K562 (cell line): Measurements from ENCODE around the gene ZNRF3. TPM values are rescaled to one million over a fixed set of nuclear protein-coding genes. Genes with fewer than 3 reads are reported as not detected.

Experiments used
- ATAC-seq: fragments of 200-7000 bp; cut with Tn5 transposase; 3 replicates; pipeline ENCODE4 v1.9.1; 2020; ENCODE audit warnings: moderate library complexity
- BruUV-seq: library from RNA; stranded (reverse); fragments of 400-500 nt; replicated peaks from 2 replicates; lab custom pipeline; 2021; lab: Mats Ljungman, UMichigan
- CTCF ChIA-PET: fragments of 300-600 bp; formaldehyde crosslinking; extraction: SDS; loops from one replicate; lab custom pipeline; 2021; ENCODE audit warnings: low intra/inter-chr PET ratio; lab: Yijun Ruan, JAX
- POLR2A ChIA-PET: fragments of 300-600, 350-650 bp; sonication (Branson Sonifier 250); formaldehyde crosslinking; extraction: SDS; loops from one replicate; lab custom pipeline; 2021; ENCODE audit warnings: antibody characterized with exemption, inconsistent platforms; lab: Yijun Ruan, JAX
- DNase-seq, 4 experiments: peaks; one replicate each; pipeline versions ENCODE4 v3.0.0 to v3.0.0-alpha.2; 2011 to 2018; ENCODE audit warnings: low spot score in 3 of 4, mixed read lengths in 3 of 4; ENCODE audit errors: extremely low read depth in 1 of 4
- FAIRE-seq: peaks from 2 replicates; lab custom pipeline; 2011; peaks lifted over from hg19 to GRCh38; lab: Jason Lieb, UNC
- H2AFZ ChIP-seq: 2 replicates; pipeline ENCODE4 v1.6.0; 2011; ENCODE audit warnings: low read depth, low read length, control low read depth, inconsistent platforms
- H3K27ac ChIP-seq: fragments of 200-600 bp; 3 replicates; pipeline ENCODE4 v1.8.0; 2011; ENCODE audit warnings: low read depth, mild to moderate bottlenecking, control low read depth, inconsistent platforms, low read length, moderate library complexity, mixed read lengths; ENCODE audit errors: extremely low read depth
- H3K27me3 ChIP-seq, 2 experiments: fragments of 300-600 bp in 1 of 2; 2 replicates in 1 of 2; 3 replicates in 1 of 2; pipeline versions ENCODE4 v1.6.0 to v1.8.0; 2011; ENCODE audit warnings: inconsistent platforms in 2 of 2, low read length in 2 of 2, mild to moderate bottlenecking in 1 of 2, mixed read lengths in 1 of 2, moderate library complexity in 1 of 2; ENCODE audit not compliant: control insufficient read depth in 2 of 2, insufficient read depth in 2 of 2
- H3K36me3 ChIP-seq: fragments of 300-600 bp; 3 replicates; pipeline ENCODE4 v1.8.0; 2011; ENCODE audit warnings: mild to moderate bottlenecking, low read length, inconsistent platforms; ENCODE audit not compliant: control insufficient read depth, insufficient read depth
- H3K4me1 ChIP-seq, 2 experiments: fragments of 200-600 bp in 1 of 2; replicated peaks in 1 of 2; 2 replicates in 1 of 2; 3 replicates in 1 of 2; pipeline versions ENCODE4 v1.5.1 to v1.8.0; 2011; ENCODE audit warnings: inconsistent platforms in 2 of 2, low read length in 2 of 2, mild to moderate bottlenecking in 1 of 2, mixed read lengths in 1 of 2, moderate library complexity in 1 of 2; ENCODE audit not compliant: control insufficient read depth in 2 of 2, insufficient read depth in 2 of 2
- H3K4me2 ChIP-seq: 2 replicates; pipeline ENCODE4 v1.6.1; 2011; ENCODE audit warnings: low read length, control low read depth, inconsistent platforms, mixed read lengths; ENCODE audit not compliant: insufficient read depth
- H3K4me3 ChIP-seq: fragments of 200-600 bp; sonication (generic), shearing (Covaris generic); 2 replicates; pipeline ENCODE4 v1.5.1; 2016; ENCODE audit warnings: control low read depth, inconsistent platforms
- H3K79me2 ChIP-seq: fragments of 200-600 bp; 3 replicates; pipeline ENCODE4 v1.8.0; 2011; ENCODE audit warnings: low read length, inconsistent platforms; ENCODE audit not compliant: control insufficient read depth, insufficient read depth
- H3K9ac ChIP-seq, 2 experiments: 2 replicates each; pipeline versions ENCODE4 v1.6.0 to v1.6.1; 2011; ENCODE audit warnings: low read depth in 2 of 2, low read length in 2 of 2, control low read depth in 1 of 2, inconsistent platforms in 1 of 2, mild to moderate bottlenecking in 1 of 2, mixed read lengths in 1 of 2; ENCODE audit not compliant: insufficient read depth in 1 of 2
- H3K9me1 ChIP-seq: one replicate; pipeline ENCODE4 v1.6.0; 2011; ENCODE audit warnings: inconsistent platforms, mild to moderate bottlenecking, low read length, moderate library complexity; ENCODE audit not compliant: control insufficient read depth, insufficient read depth
- H3K9me3 ChIP-seq: replicated peaks from 2 replicates; pipeline ENCODE4 v1.5.1; 2011; ENCODE audit warnings: low read depth, low read length, inconsistent platforms; ENCODE audit not compliant: control insufficient read depth, insufficient read depth
- H4K20me1 ChIP-seq: replicated peaks from 2 replicates; pipeline ENCODE4 v1.6.1; 2011; ENCODE audit warnings: low read length, inconsistent platforms, mixed read lengths; ENCODE audit not compliant: control insufficient read depth, insufficient read depth
- NR2C1 ChIP-seq, 2 experiments: fragments of 450-650 bp; IDR thresholded peaks; 2 replicates each; pipeline ENCODE4 v1.6.1; 2017; ENCODE audit warnings: mild to moderate bottlenecking in 2 of 2, antibody characterized with exemption in 1 of 2, inconsistent platforms in 1 of 2, missing compliant biosample characterization in 1 of 2, missing genetic modification characterization in 1 of 2
- NR2C2 ChIP-seq, 2 experiments: fragments of 200-800 bp in 1 of 2; sonication (Bioruptor generic) in 1 of 2; sonication (generic) in 1 of 2; formaldehyde crosslinking in 1 of 2; IDR thresholded peaks; 2 replicates each; pipeline versions ENCODE4 v1.6.1 to v1.8.0; 2016 to 2022; ENCODE audit warnings: mild to moderate bottlenecking in 1 of 2, missing compliant biosample characterization in 1 of 2, missing genetic modification characterization in 1 of 2, missing genetic modification reagents in 1 of 2
- RBM25 ChIP-seq: fragments of 200-400 bp; formaldehyde crosslinking; IDR thresholded peaks from 2 replicates; pipeline ENCODE4 v1.6.1; 2018; ENCODE audit warnings: low read length, low read depth, moderate library complexity; ENCODE audit not compliant: severe bottlenecking
- ZC3H4 ChIP-seq: sonication (generic); formaldehyde crosslinking; IDR thresholded peaks from 2 replicates; pipeline ENCODE4 v1.9.0; 2021; ENCODE audit warnings: missing genetic modification reagents, borderline replicate concordance
- WGBS: fragments of 100-300 bp; shearing (Covaris generic); methylation state at CpG from one replicate; pipeline ENCODE4 v1.1.6; 2016; ENCODE audit warnings: low coverage, mixed read lengths; ENCODE audit not compliant: insufficient coverage; ENCODE audit errors: missing lambda C conversion rate; 5-methylcytosine and 5-hydroxymethylcytosine counted together
- in situ Hi-C: fragments of 300-500 bp; cut with MboI; formaldehyde crosslinking; loops from 4 replicates; pipeline ENCODE4 v1.15.0; 2018; ENCODE audit warnings: inconsistent platforms, mixed read lengths
- intact Hi-C: fragments of 100-400 bp; cut with micrococcal nuclease; formaldehyde crosslinking; loops from 2 replicates; pipeline ENCODE4 v1.14.2; 2022
- polyA plus RNA-seq, 8 experiments: library from polyadenylated mRNA; depleted of rRNA in 4 of 8; stranded (reverse) in 5 of 8; unstranded in 3 of 8; fragments of >200 nt; fragmentation: Nextera tagmentation in 2 of 8; fragmentation: Illumina TruSeq in 1 of 8; extraction: Ambion mirVana in 2 of 8; extraction: Trizol in 1 of 8; gene quantifications; 2 replicates each; pipeline versions ENCODE4 v1.2.1 to v1.2.3, GENCODE V29; 2011 to 2014; ENCODE audit warnings: inconsistent platforms in 1 of 8, missing spikeins in 1 of 8
- total RNA-seq, 7 experiments: library from RNA; depleted of rRNA in 6 of 7; stranded (reverse); fragments of >200 nt in 6 of 7; fragmentation: Illumina TruSeq in 2 of 7; extraction: Trizol in 2 of 7; gene quantifications; 2 replicates each; pipeline versions ENCODE4 v1.2.1 to v1.2.3, GENCODE V29; 2011 to 2021; ENCODE audit warnings: low replicate concordance in 1 of 7

ZNRF3 gene
- total and polyA plus RNA-seq, 9 of the 15 experiments (the other 6 are each of a cell fraction or from before 2014, with no cell fraction given), result 0.41 to 5.9 (median 1.7) TPM

DNA sequence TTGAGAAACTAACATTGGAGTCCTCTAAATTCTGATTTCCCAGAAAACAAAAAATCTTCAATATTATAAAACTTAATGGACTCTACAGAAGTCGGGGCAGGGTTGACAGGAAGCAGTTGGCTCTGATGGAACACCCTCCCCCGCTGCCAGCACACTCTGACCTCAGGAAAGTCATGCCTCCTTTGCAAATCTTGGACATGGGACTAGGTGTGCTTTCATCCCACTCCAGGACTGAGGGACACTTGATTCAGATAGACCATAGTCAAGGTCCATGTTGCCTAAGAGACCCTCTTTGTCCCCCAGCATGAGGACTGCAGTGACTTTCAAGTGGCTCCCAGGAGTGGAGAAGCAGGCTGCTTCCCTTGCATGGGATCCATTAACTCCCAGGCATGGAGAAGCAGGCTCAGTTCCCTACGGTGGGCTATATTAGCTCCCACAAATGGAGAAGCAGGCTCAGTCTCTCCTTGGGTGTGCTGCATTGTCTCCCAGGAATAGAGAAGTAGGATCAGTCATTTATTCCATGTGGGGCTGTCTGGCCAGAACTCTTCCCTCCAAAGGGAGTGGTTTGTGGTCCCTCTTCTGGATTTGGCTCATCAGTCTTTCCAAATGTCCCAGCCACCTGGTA, 139.9 kb downstream of the ZNRF3 start:
- H3K9ac ChIP-seq, result no peak overlapping the region
- H3K79me2 ChIP-seq, result no peaks in the 10 kb centered on the region
- 29% methylated on average over 3 of the region's 3 CpGs for WGBS
- no peak overlapping the region for H3K4me3 ChIP-seq
- H3K9me3 ChIP-seq, result no peaks in the 10 kb centered on the region
- H3K9me1 ChIP-seq, result no peaks in the 10 kb centered on the region
- H3K4me1 ChIP-seq, result peaks cover 0 to under 1% of the 10 kb centered on the region in 2 experiments; a peak in 1 of 5 replicates
- ATAC-seq, result peak; percentile 37; the same call in 2 of the 3 replicates
- CTCF ChIA-PET, result no interaction called here
- no peak overlapping the region for H2AFZ ChIP-seq
- peak in 1 of 4 experiments; percentile 11 for DNase-seq
- in situ Hi-C loops (no loop called here), intact Hi-C loops (no loop called here)
- H3K27me3 ChIP-seq, result no peaks in the 10 kb centered on the region
- H4K20me1 ChIP-seq, result no peaks in the 10 kb centered on the region
- FAIRE-seq, result no peak
- H3K27ac ChIP-seq, result no peak overlapping the region
- TF ChIP-seq NR2C2 (CRISPR knock-in tag; IDR thresholded peaks at IDR 0.05), result no peak
- TF ChIP-seq NR2C2 (tag; IDR thresholded peaks at IDR 0.05), result 0 out of 2 replicates have a peak, but pooled peaks have one; percentile 44
- 0 out of 2 replicates have a peak, but pooled peaks have one; percentile 20 for TF ChIP-seq NR2C1 (IDR thresholded peaks at IDR 0.05)
- TF ChIP-seq NR2C1 (tag; IDR thresholded peaks at IDR 0.05), result no peak
- TF ChIP-seq RBM25, result no peak
- no peak for TF ChIP-seq ZC3H4 (CRISPR knock-in tag)
- no TSS peak for BruUV-seq
- no peak overlapping the region for H3K4me2 ChIP-seq
- no peaks in the 10 kb centered on the region for H3K36me3 ChIP-seq
- POLR2A ChIA-PET, result no interaction called here
